ENCODE results near the gene TAF4.

TAF4 gene

DNA sequence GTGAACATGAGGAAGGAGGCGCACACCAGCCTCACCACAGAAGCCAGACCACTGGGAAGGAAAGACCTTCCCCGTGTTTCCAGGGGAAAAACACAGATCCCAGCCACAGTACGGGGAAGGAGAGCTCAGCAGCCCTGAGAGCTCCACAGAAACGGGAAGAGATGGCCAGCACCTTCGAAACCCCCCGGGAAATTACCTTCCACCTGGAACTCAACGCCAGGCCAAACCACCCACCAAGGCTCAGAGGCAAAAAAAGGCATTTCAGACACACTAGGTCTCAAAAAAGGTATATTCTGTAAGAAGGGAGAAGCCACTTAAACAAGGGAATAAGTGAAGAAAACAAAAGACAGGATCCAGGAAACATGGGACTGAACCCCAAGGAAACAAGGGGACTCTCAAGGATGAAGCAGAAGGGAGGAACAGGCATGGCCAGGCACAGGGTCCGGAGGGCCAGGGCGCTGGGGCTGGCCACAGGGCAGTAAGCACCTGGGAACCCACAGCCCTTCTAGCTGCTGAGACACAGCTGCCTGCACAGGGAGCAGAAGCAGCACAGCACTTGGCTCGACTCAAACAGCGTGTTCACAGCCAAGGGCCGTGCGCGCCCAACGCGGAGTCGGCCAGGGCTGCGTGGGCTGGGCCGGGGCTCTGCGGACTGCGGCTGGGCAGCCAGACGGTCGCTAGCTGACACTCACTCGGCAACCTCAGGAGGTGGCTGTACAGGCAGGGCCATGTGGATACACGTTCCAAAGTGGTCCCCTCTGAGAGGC, 44.6 kb downstream of the TAF4 start:
- DNase-seq = no peak

DNA sequence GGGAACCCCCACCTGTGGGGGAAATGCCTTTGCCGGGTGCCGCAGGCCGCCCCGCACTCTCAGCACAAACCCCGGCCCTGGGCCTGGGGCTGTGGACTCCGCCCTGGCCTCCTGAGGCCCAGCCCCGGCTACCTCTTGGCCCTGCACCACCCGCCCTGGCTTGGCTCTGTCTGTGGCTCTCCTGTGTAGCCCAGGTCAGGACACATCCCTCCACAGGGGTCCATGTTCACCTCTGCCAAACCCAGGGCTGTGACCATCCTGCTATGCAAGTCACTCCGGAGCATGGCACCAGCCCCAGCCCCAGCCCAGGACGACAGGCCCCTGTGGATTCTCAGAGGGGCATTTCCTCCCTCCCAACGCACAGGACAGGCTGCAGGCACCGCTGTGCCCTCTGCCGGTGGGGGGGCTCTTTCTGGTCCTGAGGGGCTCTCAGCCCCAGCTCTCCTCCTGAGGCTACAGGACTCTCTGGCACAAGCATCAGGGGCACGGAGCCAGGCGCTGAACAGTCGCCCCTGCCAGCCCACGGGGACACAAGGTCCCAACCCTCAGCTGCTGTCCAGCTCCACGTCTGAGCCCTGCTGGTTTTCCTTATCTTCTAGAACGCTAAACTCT, 45.7 kb downstream of the TAF4 start:
- DNase-seq = no peak

- no peak for DNase-seq
Observed at GRCh38 chr20:62019144-62019805, 46.4 kb downstream of the TAF4 start.

GRCh38 chr20:62018437-62019143, 47.1 kb downstream of the TAF4 start:
- DNase-seq = no peak

- DNase-seq = no peak
Observed at GRCh38 chr20:62015540-62016288, 50.0 kb downstream of the TAF4 start.

DNA sequence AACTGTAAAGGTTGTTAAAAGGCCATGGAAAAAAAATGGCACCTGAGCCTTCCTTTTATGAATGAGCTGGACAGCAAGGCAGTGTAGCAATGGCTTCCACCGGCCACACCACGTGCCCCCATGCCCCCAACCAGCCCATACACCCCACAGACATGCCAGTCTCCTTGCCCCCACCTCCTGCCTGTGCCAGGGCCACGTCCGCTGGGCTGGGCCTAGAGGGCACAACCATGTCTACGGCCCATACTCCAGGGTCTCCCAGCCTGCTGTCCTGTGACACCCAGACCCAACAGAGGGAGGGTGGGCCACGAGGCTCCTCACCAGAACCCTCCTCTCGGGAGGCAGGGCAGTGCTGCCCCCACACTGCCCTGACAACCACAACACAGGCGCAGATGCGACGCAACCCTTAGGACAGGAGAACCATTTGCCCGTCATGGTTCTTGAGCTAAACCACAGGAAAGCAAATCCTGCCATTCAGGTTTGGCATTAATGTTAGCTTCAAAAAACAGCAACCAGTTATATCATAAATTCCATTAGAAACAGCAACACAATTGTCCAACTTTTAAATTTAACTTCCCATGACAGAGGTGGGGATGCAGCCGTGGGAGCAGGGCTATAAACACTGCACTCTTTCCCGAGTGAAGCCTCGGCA, 50.7 kb downstream of the TAF4 start:
- DNase-seq = no peak

GRCh38 chr20:62014488-62014775, 51.2 kb downstream of the TAF4 start:
- no peak for DNase-seq

DNA sequence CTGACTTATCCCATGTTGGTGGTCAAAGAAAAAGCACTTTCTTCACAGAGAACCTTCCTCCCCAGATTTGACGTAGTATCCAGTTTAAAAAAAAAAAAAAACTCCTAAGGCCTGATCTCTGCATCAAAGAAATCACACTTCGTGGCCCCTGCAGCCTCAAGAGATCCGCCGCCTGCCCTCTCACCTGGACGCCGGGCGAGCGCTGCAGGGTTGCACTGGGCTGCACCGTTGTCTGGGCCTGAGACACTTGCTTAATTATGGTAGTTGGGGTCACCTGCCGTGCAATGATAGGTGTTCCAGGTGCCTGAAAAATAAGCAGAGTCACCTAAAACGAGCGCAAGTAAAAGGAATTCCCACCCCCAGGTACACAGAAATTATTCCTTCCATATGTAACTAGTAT, 53.0 kb downstream of the TAF4 start:
- DNase-seq = no peak

DNA sequence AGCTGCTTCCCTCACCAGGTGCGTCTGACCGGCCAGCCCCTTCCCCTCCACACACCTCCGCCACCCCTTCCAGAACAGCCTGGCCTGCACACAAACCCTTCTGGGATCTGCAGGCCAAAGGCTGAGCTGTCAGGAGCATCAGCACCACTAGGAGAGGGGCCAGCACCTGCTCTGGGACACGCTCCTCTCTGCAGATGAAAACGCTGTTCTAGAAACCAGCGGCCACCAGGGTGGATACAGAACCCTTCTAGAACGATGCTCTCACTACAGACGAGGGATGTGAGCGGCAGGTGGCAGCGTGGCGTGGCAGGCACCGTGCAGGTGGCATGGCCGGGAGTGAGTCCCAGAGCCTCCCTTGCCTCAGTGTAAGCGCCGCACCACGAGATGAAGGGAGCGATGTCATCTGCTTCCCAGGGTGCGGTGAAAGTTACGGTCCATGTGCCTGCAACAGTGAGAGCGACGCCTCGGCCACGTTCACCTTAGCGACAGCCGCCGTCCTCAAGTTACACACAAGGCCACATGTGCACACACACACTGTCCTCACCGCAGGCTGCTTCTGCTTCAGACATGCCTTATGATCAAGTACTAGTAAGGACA, 53.6 kb downstream of the TAF4 start:
- no peak for DNase-seq

DNA sequence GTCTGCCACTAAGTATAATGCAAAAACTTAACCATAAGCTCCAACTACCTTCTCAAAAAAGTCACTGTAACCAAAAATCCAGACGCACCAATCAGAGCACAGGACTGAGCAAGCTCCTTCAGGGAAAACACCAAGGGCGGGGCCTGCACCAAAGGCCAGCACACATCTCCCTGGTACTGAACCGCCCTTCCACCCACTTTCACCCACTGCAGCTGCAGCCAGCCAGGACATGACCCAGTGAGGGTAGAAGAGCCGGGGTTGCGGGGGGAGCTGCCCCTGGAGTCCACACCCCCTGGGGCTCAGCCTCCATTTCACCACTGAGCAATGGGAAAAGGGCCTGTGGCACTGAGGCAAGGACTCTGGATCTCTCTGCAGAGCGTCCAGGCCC, 54.3 kb downstream of the TAF4 start:
- DNase-seq = no peak

DNA sequence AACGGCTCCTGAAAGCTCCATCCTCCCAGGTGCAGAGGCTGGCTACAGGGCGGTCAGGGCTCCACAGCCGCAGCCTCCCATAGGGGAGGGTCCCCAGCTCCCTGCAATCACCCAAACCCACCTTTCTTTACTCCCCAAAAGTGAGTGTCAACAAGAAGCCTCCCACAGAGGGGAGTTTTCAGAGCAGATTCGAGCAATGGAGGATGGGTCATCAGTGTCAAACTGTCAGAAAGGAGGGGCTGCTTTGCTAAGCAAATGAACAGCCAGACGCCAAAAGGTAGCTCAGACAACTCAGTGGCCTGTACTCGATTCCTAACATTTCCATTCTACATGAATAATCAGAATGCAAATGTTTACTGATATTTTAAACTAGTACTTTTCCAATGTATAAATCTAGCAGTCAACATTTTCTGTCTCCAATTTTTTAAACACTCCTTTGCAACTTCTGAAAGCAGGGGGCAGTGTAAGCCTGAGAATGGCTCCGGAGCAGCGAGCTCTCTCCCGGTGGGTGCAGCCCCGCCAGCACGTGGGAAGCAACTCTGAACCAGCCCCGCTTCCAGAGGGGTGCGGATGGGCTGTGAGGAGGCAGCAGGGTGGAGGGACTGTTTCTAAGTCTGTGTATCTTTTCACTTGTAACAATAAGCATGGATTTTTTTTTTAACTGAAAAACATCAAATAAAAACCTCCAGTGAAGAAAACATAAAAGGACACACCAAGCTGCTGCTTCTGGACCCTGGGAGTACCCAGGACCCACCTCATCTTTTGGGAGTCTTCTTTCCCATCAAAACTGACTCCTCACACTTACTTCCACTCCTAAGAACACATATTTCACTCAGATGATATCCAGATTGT, 54.9 kb downstream of the TAF4 start:
- DNase-seq = peak; percentile 34

DNA sequence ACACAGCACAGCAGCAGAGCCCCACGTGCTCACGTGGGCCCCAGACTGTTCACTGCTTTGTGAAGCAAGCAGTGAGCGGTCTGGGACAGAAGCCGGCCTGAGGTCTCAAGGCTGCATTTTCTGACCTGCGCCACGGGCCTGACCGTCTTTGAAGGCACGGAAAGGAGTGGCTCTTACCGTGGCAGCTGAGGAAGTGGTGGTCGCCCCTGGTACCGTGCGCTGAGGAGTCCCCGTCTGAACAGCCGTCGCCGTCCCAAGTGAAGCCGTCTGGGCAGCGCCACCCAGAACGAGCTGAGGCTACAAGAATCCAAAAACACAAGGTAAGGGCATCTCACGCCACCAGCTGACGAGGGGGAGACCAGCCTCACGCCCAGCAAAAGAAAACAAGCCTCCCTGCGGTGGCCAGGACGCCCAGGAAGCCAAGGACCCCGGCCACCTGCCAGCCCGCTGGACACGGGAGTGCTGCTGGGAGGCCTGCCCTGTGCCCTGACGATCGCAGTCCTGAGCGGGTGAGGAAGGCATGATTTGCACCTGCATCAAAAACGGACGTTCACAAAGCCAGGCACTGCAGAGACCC, 55.7 kb downstream of the TAF4 start:
- no peak for DNase-seq

- no peak for DNase-seq
Observed at GRCh38 chr20:62009322-62009721, 56.4 kb downstream of the TAF4 start.

DNA sequence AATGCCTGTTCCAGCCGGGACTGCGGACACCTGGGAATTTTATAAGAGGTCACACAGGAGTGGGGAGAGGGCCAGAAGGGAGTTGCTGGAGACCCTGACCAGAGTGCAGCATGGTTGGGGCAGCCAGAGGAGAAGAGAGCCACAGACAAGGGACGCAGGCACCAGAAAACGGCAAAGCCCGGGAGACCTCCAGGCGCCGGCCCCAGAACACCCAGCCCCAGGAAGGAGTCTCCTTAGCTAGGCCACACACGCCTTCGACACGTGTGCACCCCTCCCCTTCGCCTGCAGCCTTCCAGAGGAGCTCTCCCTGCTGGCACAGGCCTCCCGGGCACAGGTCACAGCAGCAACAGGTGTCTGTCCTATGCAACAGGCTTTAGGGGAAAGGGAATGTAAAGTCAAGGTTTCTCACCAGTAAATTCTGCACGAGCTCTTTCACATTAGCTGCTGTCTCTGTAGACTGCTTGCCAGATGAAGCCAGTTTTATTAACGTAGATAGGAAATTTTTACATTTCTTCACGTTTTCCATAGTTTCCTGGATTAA, 57.0 kb downstream of the TAF4 start:
- DNase-seq = no peak

GRCh38 chr20:62007127-62007647, 58.5 kb downstream of the TAF4 start:
- no peak for DNase-seq

GRCh38 chr20:62006482-62006881, 59.2 kb downstream of the TAF4 start:
- DNase-seq = no peak

- no peak for DNase-seq
Observed at GRCh38 chr20:62004614-62005013, 61.1 kb downstream of the TAF4 start.

DNA sequence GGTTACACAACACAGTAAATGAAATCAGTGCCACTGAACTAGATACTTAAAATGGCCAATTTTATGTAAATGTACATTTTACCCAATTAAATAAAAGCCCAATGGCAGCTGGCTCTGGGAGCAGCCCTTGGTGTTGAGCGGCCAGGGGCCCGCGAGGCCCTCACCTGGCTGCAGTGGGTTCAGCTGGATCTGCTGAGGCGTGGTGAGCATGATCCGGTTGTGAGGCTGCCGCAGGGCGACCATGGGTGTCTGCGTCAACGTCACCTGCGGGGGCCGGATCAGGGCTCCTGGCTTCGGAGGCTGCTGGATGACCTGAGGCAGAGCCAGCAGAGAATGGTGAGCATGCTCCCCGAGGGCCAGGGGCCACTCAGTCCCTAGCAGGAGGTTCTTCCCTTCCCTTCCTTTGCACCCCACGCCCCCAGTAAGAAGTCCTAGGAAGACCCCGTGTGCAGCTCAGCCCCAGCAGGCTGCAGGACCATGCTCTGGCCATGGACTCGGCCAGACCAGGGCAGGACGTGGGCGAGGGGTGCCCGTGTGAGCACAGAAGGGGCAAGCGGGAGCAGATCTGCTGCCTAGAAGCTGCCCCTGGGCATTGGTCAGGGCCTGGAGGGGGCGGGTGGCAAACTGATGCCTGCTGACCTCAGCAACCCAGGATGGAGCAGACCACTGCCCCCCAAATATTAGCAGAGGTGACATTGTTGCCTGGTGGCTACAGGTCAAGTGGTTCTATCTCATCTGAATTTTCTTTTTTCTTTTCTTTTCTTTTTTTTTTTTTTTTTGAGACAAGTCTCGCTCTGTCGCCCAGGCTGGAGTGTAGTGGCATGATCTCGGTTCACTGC, 61.9 kb downstream of the TAF4 start:
- no peak for DNase-seq

- no peak for DNase-seq
Observed at GRCh38 chr20:62002882-62003480, 62.7 kb downstream of the TAF4 start.

Measured in kidney glomerular epithelial cell (primary cell).